ENCODE measurements around the gene DPH2. TPM values are rescaled to one million over a fixed set of nuclear protein-coding genes. Genes with fewer than 3 reads are reported as not detected.

Gene DPH2
- polyA plus RNA-seq, 2 of the 4 experiments (the other 2 are of a cell fraction): 38.8 to 41.7 TPM

DNA sequence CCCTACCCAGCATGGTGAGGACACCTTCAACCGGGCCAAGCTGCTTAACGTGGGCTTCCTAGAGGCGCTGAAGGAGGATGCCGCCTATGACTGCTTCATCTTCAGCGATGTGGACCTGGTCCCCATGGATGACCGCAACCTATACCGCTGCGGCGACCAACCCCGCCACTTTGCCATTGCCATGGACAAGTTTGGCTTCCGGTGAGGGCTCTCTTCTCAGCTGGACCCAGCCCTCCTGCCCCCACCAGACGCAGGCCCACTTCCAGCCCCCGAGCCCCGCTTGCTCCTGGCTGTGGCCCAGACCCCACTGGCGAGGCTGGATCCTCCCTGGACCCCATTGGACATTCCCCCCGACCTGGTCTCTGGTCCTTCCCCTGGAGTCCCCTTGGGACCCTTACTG is 15.0 kb downstream of the DPH2 start (continued):
- TF ChIP-seq BHLHE40 (IDR thresholded peaks at IDR 0.05; ENCODE audit: low read depth, low read length): no peak
- no peak for TF ChIP-seq ZFP36 (IDR thresholded peaks at IDR 0.05; ENCODE audit: borderline replicate concordance, partially characterized antibody)

DNA sequence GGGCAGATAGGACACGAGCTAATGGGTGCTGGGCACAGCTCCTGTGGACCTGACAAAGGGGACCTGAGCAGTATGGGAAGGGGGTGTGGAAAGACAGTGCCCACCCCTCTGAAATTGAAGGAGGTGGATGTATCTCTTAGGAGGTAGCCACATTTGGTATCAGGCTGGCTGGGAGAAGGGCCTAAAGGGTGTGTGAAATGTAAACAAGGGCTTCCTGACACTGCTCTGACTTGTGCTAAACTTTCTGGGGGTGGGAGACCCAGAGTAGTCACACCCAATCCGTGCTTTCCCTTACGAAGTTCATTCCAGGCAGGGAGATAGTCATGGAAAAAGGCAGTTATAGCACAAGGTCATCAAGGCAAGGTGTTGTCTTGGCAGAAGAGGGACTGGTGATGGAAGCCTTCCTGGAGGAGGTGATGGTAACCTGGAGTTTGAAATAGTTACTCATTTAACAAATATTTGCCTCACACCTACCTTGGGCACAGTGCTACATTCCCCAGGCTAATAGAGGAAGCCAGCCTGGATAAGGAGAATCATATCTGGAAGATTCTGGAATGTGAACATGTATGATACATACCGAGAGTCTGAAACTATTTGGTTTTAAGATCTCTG is 16.3 kb downstream of the DPH2 start:
- POLR2A ChIA-PET: no interaction called here
- TF ChIP-seq, protein P1, sequence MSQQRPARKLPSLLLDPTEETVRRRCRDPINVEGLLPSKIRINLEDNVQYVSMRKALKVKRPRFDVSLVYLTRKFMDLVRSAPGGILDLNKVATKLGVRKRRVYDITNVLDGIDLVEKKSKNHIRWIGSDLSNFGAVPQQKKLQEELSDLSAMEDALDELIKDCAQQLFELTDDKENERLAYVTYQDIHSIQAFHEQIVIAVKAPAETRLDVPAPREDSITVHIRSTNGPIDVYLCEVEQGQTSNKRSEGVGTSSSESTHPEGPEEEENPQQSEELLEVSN (IDR thresholded peaks at IDR 0.05; ENCODE audit: borderline replicate concordance, low read depth): no peak
- peak; percentile 80 for TF ChIP-seq ZFP36 (IDR thresholded peaks at IDR 0.05; ENCODE audit: borderline replicate concordance, partially characterized antibody)
- ATAC-seq: no peak
- H3K4me1 ChIP-seq: peaks cover 32% of the 10 kb centered on the region
- FAIRE-seq: no peak
- CTCF ChIA-PET: interaction anchor here (1.3 to 2.1 kb wide), 4 partner anchors 20 to 625 kb away, joined by 3 to 8 read pairs (median 4); no protein-coding TSS in a partner anchor
- DNase-seq (ENCODE audit: low read depth in 1 of 2, low spot score in 1 of 2): no peak
- H3K4me3 ChIP-seq: no peak overlapping the region
- WGBS (ENCODE audit: missing lambda C conversion rate): 74% methylated on average over 4 of the region's 4 CpGs
- H3K4me2 ChIP-seq: no peak overlapping the region
- no peak overlapping the region for H3K27ac ChIP-seq
- H3K9me3 ChIP-seq: no peaks in the 10 kb centered on the region

DNA sequence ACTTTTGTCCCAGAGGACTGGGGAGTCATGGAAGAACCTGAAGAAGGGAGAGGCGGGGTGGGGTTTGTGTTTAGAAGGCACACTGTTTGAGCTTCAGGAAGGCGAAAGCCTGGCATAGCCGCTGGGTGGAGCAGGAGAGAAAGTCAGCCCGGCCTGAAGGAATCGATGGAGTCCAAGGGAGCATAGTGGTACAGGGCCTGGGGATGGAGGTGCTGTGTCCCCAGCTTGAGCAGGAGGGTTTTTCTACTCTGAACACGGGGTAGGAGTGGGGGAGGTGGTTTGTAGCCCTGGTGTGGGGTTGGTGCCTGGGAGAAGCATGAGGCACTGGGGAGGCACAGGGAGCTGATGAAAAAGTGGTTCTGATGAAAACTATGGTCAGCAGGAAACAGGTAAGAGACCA is 16.9 kb downstream of the DPH2 start:
- H3K4me3 ChIP-seq: no peak overlapping the region
- FAIRE-seq: no peak
- POLR2A ChIA-PET: no interaction called here
- CTCF ChIA-PET: interaction anchor here (0.7 to 3.1 kb wide), 6 partner anchors 19 to 625 kb away, joined by 3 to 18 read pairs (median 6); no protein-coding TSS in a partner anchor
- peaks cover 32% of the 10 kb centered on the region for H3K4me1 ChIP-seq
- TF ChIP-seq RCOR1 (IDR thresholded peaks at IDR 0.05; ENCODE audit: low read depth, low read length) (no peak), PHF8 (IDR thresholded peaks at IDR 0.05; ENCODE audit: borderline replicate concordance, low read depth) (no peak), KDM5A (IDR thresholded peaks at IDR 0.05) (no peak), CHD4 (IDR thresholded peaks at IDR 0.05; ENCODE audit: borderline replicate concordance) (no peak), NFE2L2 (conservative IDR thresholded peaks at IDR 0.05; ENCODE audit: low read length) (no peak), TFCP2L1 (CRISPR knock-in tag; IDR thresholded peaks at IDR 0.05) (no peak), POLR2AphosphoS2 (conservative IDR thresholded peaks at IDR 0.05; ENCODE audit: low read length) (no peak), HOXB5 (CRISPR knock-in tag; IDR thresholded peaks at IDR 0.05) (no peak), RARB (CRISPR knock-in tag; IDR thresholded peaks at IDR 0.05) (no peak), JUNB (IDR thresholded peaks at IDR 0.05) (no peak)
- TF ChIP-seq, protein P2, sequence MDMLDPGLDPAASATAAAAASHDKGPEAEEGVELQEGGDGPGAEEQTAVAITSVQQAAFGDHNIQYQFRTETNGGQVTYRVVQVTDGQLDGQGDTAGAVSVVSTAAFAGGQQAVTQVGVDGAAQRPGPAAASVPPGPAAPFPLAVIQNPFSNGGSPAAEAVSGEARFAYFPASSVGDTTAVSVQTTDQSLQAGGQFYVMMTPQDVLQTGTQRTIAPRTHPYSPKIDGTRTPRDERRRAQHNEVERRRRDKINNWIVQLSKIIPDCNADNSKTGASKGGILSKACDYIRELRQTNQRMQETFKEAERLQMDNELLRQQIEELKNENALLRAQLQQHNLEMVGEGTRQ (IDR thresholded peaks at IDR 0.05): no peak
- TF ChIP-seq, protein P3, sequence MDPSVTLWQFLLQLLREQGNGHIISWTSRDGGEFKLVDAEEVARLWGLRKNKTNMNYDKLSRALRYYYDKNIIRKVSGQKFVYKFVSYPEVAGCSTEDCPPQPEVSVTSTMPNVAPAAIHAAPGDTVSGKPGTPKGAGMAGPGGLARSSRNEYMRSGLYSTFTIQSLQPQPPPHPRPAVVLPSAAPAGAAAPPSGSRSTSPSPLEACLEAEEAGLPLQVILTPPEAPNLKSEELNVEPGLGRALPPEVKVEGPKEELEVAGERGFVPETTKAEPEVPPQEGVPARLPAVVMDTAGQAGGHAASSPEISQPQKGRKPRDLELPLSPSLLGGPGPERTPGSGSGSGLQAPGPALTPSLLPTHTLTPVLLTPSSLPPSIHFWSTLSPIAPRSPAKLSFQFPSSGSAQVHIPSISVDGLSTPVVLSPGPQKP (IDR thresholded peaks at IDR 0.05; ENCODE audit: low read depth, low read length): no peak
- TF ChIP-seq, protein P4, sequence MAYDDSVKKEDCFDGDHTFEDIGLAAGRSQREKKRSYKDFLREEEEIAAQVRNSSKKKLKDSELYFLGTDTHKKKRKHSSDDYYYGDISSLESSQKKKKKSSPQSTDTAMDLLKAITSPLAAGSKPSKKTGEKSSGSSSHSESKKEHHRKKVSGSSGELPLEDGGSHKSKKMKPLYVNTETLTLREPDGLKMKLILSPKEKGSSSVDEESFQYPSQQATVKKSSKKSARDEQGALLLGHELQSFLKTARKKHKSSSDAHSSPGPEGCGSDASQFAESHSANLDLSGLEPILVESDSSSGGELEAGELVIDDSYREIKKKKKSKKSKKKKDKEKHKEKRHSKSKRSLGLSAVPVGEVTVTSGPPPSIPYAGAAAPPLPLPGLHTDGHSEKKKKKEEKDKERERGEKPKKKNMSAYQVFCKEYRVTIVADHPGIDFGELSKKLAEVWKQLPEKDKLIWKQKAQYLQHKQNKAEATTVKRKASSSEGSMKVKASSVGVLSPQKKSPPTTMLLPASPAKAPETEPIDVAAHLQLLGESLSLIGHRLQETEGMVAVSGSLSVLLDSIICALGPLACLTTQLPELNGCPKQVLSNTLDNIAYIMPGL (CRISPR knock-in tag; IDR thresholded peaks at IDR 0.05; ENCODE audit: borderline replicate concordance): no peak
- TF ChIP-seq, protein P5, sequence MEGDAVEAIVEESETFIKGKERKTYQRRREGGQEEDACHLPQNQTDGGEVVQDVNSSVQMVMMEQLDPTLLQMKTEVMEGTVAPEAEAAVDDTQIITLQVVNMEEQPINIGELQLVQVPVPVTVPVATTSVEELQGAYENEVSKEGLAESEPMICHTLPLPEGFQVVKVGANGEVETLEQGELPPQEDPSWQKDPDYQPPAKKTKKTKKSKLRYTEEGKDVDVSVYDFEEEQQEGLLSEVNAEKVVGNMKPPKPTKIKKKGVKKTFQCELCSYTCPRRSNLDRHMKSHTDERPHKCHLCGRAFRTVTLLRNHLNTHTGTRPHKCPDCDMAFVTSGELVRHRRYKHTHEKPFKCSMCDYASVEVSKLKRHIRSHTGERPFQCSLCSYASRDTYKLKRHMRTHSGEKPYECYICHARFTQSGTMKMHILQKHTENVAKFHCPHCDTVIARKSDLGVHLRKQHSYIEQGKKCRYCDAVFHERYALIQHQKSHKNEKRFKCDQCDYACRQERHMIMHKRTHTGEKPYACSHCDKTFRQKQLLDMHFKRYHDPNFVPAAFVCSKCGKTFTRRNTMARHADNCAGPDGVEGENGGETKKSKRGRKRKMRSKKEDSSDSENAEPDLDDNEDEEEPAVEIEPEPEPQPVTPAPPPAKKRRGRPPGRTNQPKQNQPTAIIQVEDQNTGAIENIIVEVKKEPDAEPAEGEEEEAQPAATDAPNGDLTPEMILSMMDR (IDR thresholded peaks at IDR 0.05): no peak
- TF ChIP-seq, protein P1 (IDR thresholded peaks at IDR 0.05; ENCODE audit: borderline replicate concordance, low read depth): no peak
- H3K4me2 ChIP-seq: no peak overlapping the region
- no peak overlapping the region for H3K27ac ChIP-seq
- H3K9me3 ChIP-seq: no peaks in the 10 kb centered on the region
- 0 out of 6 replicates have a peak, but pooled peaks of 1 of the 2 experiments have one; percentile 5 for ATAC-seq
- no peak for DNase-seq (ENCODE audit: low read depth in 1 of 2, low spot score in 1 of 2)
- 67% methylated on average over 6 of the region's 6 CpGs for WGBS (ENCODE audit: missing lambda C conversion rate)
